ENCODE data around the gene ACOX3.

DNA sequence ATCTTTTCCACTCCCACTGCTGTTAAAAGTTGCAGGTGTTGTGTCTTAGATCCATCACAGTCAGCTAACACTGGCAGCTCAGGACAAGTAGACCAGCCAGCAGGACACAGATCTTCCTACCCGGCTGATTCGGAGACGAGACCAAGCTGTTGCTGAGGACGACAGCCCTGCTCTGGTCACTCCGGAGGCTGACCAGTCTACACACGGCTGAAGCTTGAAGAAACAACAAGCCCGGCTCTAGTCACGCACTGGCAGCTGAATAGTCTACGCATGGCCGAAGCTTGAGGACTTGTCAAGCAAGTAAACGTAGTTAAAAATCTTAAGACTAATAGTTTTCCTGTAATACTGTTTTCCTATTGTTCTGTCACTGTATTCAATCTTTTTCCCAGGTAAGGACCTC lies 1.8 kb downstream of the ACOX3 start:
- no peak for TF ChIP-seq CTCF (conservative IDR thresholded peaks at IDR 0.05; ENCODE audit: low read depth, low read length)
- no peak for TF ChIP-seq EZH2 (IDR thresholded peaks at IDR 0.05; ENCODE audit: low read length, unreplicated experiment)
